Trophoblast cell (in vitro differentiated cells and primary cell): Measurements from ENCODE around the gene PHYH.

ENCODE experiments used
- DNase-seq, 2 donors: peaks; one replicate each; pipeline ENCODE4 v3.0.0-alpha.2; 2016
- H2AFZ ChIP-seq: 2 replicates; pipeline ENCODE4 v1.6.1; 2013; ENCODE audit warnings: low read length, moderate library complexity, mild to moderate bottlenecking; ENCODE audit not compliant: insufficient read depth, poor library complexity
- H2AK5ac ChIP-seq: 2 replicates; pipeline ENCODE4 v1.6.1; 2013; ENCODE audit warnings: mild to moderate bottlenecking, low read length
- H2BK120ac ChIP-seq: 2 replicates; pipeline ENCODE4 v1.6.1; 2013; ENCODE audit warnings: low read length, mild to moderate bottlenecking, moderate library complexity; ENCODE audit not compliant: insufficient read depth, poor library complexity
- H2BK12ac ChIP-seq: 2 replicates; pipeline ENCODE4 v1.6.1; 2013; ENCODE audit warnings: mild to moderate bottlenecking, low read length, moderate library complexity
- H2BK5ac ChIP-seq: 2 replicates; pipeline ENCODE4 v1.6.1; 2013; ENCODE audit warnings: low read length, low read depth, moderate library complexity, mild to moderate bottlenecking; ENCODE audit not compliant: poor library complexity
- H3K14ac ChIP-seq: 2 replicates; pipeline ENCODE4 v1.6.1; 2013; ENCODE audit warnings: mild to moderate bottlenecking, low read length
- H3K18ac ChIP-seq: 2 replicates; pipeline ENCODE4 v1.6.1; 2013; ENCODE audit warnings: mild to moderate bottlenecking, low read length
- H3K23ac ChIP-seq: 2 replicates; pipeline ENCODE4 v1.6.1; 2013; ENCODE audit warnings: low read length
- H3K27ac ChIP-seq: 2 replicates; pipeline ENCODE4 v1.5.1; 2013; ENCODE audit warnings: low read depth, mild to moderate bottlenecking, inconsistent platforms, low read length, moderate library complexity
- H3K27me3 ChIP-seq: 2 replicates; pipeline ENCODE4 v1.6.1; 2013; ENCODE audit warnings: inconsistent platforms, mild to moderate bottlenecking, low read length, moderate library complexity; ENCODE audit not compliant: insufficient read depth
- H3K36me3 ChIP-seq, 2 experiments: 1 replicate in 1 of 2; 2 replicates in 1 of 2; pipeline ENCODE4 v1.6.1; 2013; ENCODE audit warnings: low read length in 2 of 2, mild to moderate bottlenecking in 2 of 2, moderate library complexity in 1 of 2; ENCODE audit not compliant: insufficient read depth in 2 of 2, control insufficient read depth in 1 of 2
- H3K4ac ChIP-seq: 2 replicates; pipeline ENCODE4 v1.6.1; 2013; ENCODE audit warnings: low read depth, mild to moderate bottlenecking, low read length, moderate library complexity
- H3K4me1 ChIP-seq, 2 experiments: 1 replicate in 1 of 2; 2 replicates in 1 of 2; pipeline ENCODE4 v1.6.1; 2013; ENCODE audit warnings: low read length in 2 of 2, mild to moderate bottlenecking in 2 of 2, moderate library complexity in 1 of 2; ENCODE audit not compliant: insufficient read depth in 2 of 2, control insufficient read depth in 1 of 2
- H3K4me2 ChIP-seq: 2 replicates; pipeline ENCODE4 v1.6.1; 2013; ENCODE audit warnings: inconsistent platforms, mild to moderate bottlenecking, low read length, moderate library complexity
- H3K4me3 ChIP-seq: 2 replicates; pipeline ENCODE4 v1.5.1; 2013; ENCODE audit warnings: mild to moderate bottlenecking, low read depth, low read length, inconsistent platforms
- H3K79me1 ChIP-seq: one replicate; pipeline ENCODE4 v1.6.1; 2013; ENCODE audit warnings: low read length
- H3K79me2 ChIP-seq: 2 replicates; pipeline ENCODE4 v1.6.1; 2013; ENCODE audit warnings: low read length, mild to moderate bottlenecking; ENCODE audit not compliant: control insufficient read depth, insufficient read depth, poor library complexity
- H3K9ac ChIP-seq: 2 replicates; pipeline ENCODE4 v1.6.1; 2013; ENCODE audit warnings: mild to moderate bottlenecking, low read length
- H3K9me3 ChIP-seq: 2 replicates; pipeline ENCODE4 v1.6.1; 2013; ENCODE audit warnings: low read depth, mild to moderate bottlenecking, control low read depth, inconsistent platforms, low read length; ENCODE audit not compliant: insufficient read depth
- H4K12ac ChIP-seq: 2 replicates; pipeline ENCODE4 v1.6.1; 2013; ENCODE audit warnings: low read depth, mild to moderate bottlenecking, low read length, moderate library complexity
- H4K8ac ChIP-seq: 2 replicates; pipeline ENCODE4 v1.6.1; 2013; ENCODE audit warnings: low read depth, mild to moderate bottlenecking, low read length, moderate library complexity
- H4K91ac ChIP-seq: one replicate; pipeline ENCODE4 v1.6.1; 2013; ENCODE audit warnings: low read depth, mild to moderate bottlenecking, low read length, moderate library complexity
- WGBS: extraction: QIAGEN DNeasy Blood & Tissue Kit; methylation state at CpG from one replicate; pipeline ENCODE4 v1.1.7; 2013; ENCODE audit warnings: missing lambda C conversion rate; ENCODE audit not compliant: insufficient read length, insufficient coverage; ENCODE audit errors: extremely low coverage; 5-methylcytosine and 5-hydroxymethylcytosine counted together

Gene PHYH

DNA sequence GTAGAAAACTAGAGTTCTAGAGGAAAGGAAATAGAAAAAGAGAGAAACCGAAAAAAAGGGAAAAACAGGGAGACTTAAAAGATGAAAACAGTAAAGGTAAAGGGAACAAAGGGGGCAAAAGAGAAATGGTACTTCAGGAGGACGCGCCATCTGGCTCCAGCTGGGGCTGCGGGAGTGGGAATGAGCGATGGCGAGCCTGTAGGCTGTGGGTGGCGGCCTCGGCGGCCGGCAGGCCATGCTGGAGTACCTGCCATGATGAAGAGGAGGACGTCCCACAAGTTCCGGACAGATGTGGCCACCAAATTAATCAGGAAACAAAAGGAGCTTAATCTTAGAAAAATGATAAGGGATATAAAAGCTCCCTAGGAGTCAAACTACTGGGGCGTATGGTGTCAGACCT is 21.7 kb upstream of the PHYH start:
- Histone ChIP-seq H2AFZ (no peak overlapping the region), H3K14ac (no peak overlapping the region), H2BK12ac (no peak overlapping the region), H4K91ac (no peak overlapping the region), H4K8ac (no peak overlapping the region), H2BK5ac (no peak overlapping the region), H3K9me3 (no peaks in the 10 kb centered on the region), H3K79me2 (no peaks in the 10 kb centered on the region), H3K4me1 (peaks cover 2 to 3% of the 10 kb centered on the region in 2 experiments), H3K79me1 (no peaks in the 10 kb centered on the region), H3K27ac (no peak overlapping the region), H3K36me3 (peaks cover 48 to 51% of the 10 kb centered on the region in 2 experiments), H3K4me2 (no peak overlapping the region), H3K9ac (no peak overlapping the region), H2AK5ac (no peak overlapping the region), H4K12ac (no peak overlapping the region), H3K4ac (no peak overlapping the region), H2BK120ac (no peak overlapping the region), H3K27me3 (no peaks in the 10 kb centered on the region), H3K4me3 (no peak overlapping the region), H3K23ac (no peak overlapping the region), H3K18ac (no peak overlapping the region)
- DNase-seq, result no peak
- WGBS, result no CpG with 5 or more reads among the region's 13 CpGs

DNA sequence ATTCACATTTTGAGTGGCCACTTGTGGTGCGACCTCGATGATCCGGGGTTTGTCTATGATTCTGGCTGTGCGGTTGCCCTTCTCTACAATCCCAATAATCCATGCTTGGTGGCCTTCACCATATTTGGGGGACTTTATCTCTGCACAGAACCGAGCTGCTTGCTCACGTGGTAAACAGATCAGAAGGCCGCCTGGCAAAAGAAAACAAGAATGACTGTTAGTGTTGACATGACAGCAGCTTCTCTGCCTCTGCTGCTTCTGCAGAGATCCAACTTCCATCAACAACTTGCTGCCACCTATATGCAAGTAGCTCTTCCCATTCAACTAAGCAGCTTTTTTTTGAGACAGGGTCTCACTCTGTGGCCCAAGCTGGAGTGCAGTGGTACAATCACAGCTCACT is 19.3 kb upstream of the PHYH start:
- no peak overlapping the region for H3K14ac ChIP-seq
- H3K36me3 ChIP-seq, result peaks cover 35% of the 10 kb centered on the region in 2 experiments
- no peak overlapping the region for H3K9ac ChIP-seq
- no peak overlapping the region for H4K8ac ChIP-seq
- no peak overlapping the region for H2AFZ ChIP-seq
- H3K27ac ChIP-seq, result no peak overlapping the region
- no peaks in the 10 kb centered on the region for H3K79me1 ChIP-seq
- no peak overlapping the region for H3K23ac ChIP-seq
- no peak overlapping the region for H2BK12ac ChIP-seq
- DNase-seq, result no peak
- H2BK120ac ChIP-seq, result no peak overlapping the region
- H3K4ac ChIP-seq, result no peak overlapping the region
- H2AK5ac ChIP-seq, result no peak overlapping the region
- no peak overlapping the region for H3K4me2 ChIP-seq
- no peak overlapping the region for H4K91ac ChIP-seq
- no peak overlapping the region for H3K18ac ChIP-seq
- peaks cover 3 to 5% of the 10 kb centered on the region in 2 experiments for H3K4me1 ChIP-seq
- no peak overlapping the region for H3K4me3 ChIP-seq
- H3K27me3 ChIP-seq, result no peaks in the 10 kb centered on the region
- H3K9me3 ChIP-seq, result no peaks in the 10 kb centered on the region
- no peak overlapping the region for H2BK5ac ChIP-seq
- WGBS, result no CpG with 5 or more reads among the region's 7 CpGs
- H3K79me2 ChIP-seq, result no peaks in the 10 kb centered on the region
- H4K12ac ChIP-seq, result no peak overlapping the region

DNA sequence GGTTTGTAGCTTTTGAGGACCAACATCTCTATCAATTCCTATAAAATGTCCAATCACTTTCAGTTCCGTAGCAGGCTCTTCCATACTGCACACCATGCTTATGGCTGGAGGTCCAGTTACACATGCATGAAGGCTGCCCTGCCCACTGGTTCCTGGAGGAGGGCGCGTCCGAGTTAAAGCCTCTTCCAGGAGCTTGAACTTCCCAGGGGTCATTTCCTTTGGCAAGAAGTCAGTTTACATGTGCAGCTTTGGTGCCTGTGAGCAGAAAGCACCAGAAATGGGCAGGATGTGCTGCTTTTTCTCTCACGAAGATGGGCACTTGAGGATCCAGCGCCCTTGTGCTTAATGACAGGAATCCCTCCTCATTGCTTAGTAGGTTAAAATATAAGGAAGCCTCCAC is 17.6 kb upstream of the PHYH start:
- Histone ChIP-seq H3K4ac (no peak overlapping the region), H3K23ac (no peak overlapping the region), H3K36me3 (peaks cover 25 to 29% of the 10 kb centered on the region in 2 experiments), H2BK120ac (no peak overlapping the region), H3K79me1 (no peaks in the 10 kb centered on the region), H3K4me1 (peaks cover 3 to 5% of the 10 kb centered on the region in 2 experiments), H3K9ac (no peak overlapping the region), H3K9me3 (no peaks in the 10 kb centered on the region), H3K27ac (no peak overlapping the region), H4K91ac (no peak overlapping the region), H4K8ac (no peak overlapping the region), H3K14ac (no peak overlapping the region), H3K18ac (no peak overlapping the region), H2AK5ac (no peak overlapping the region), H3K4me3 (no peak overlapping the region), H3K4me2 (no peak overlapping the region), H4K12ac (no peak overlapping the region), H3K79me2 (no peaks in the 10 kb centered on the region), H3K27me3 (no peaks in the 10 kb centered on the region), H2BK12ac (no peak overlapping the region), H2AFZ (no peak overlapping the region), H2BK5ac (no peak overlapping the region)
- no CpG with 5 or more reads among the region's 6 CpGs for WGBS
- no peak for DNase-seq

DNA sequence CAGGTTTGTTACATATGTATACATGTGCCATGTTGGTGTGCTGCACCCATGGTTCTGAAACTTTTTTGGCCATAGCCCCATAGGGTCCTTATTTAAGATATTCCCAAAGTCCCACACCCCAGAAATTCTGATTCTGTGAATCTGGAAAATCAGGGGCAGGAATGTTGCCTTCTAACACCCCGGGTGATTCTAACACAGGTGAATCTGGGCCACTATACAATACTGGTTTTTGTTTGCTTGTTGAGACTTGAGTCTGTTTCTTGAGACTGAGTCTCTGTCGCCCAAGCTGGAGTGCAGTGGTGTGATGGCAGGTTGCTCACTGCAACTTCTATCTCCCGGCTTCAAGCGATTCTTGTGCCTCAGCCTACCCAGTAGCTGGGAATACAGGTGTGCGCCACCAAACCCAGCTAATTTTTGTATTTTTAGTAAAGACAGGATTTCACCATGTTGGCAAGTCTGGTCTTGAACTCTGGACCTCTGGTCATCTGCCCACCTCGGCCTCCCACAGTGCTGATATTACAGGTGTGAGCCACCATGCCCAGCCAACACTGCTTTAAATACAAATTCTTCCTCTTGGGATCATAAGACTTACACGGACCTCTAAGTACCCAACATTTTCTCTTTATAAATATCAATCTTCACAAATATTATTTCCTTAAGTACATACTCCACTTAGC is 16.9 kb upstream of the PHYH start:
- Histone ChIP-seq H3K79me1 (no peaks in the 10 kb centered on the region), H2AFZ (no peak overlapping the region), H3K4ac (no peak overlapping the region), H3K23ac (no peak overlapping the region), H3K4me3 (no peak overlapping the region), H3K27ac (no peak overlapping the region), H3K14ac (no peak overlapping the region), H2BK120ac (no peak overlapping the region), H2AK5ac (no peak overlapping the region), H3K4me1 (peaks cover 3 to 5% of the 10 kb centered on the region in 2 experiments), H3K9ac (no peak overlapping the region), H4K8ac (no peak overlapping the region), H4K91ac (no peak overlapping the region), H3K18ac (no peak overlapping the region), H3K36me3 (peaks cover 19 to 23% of the 10 kb centered on the region in 2 experiments), H2BK12ac (no peak overlapping the region), H2BK5ac (no peak overlapping the region), H3K4me2 (no peak overlapping the region), H4K12ac (no peak overlapping the region), H3K27me3 (no peaks in the 10 kb centered on the region), H3K79me2 (no peaks in the 10 kb centered on the region), H3K9me3 (no peaks in the 10 kb centered on the region)
- 100% methylated on average over 1 of the region's 7 CpGs for WGBS
- DNase-seq, result no peak
